Lower leg skin (tissue), 4 donors: ENCODE results near the gene MEIOB. TPM values are rescaled to one million over a fixed set of nuclear protein-coding genes. Genes with fewer than 3 reads are reported as not detected.
A peak's percentile ranks its signal among the peaks of the same experiment; 100 is the strongest.
"Not testable (repeated sequence)": the region's sequence is repeated elsewhere in the genome, so short reads cannot be mapped to it uniquely, and the experiment has no call there.

Experiments used
- DNase-seq, 2 donors: peaks; one replicate each; pipeline ENCODE4 v3.0.0-alpha.2; 2019; ENCODE audit warnings: low spot score in 2 of 2
- H3K4me3 ChIP-seq: fragments of 200-600 bp; sonication (generic); 2 replicates; pipeline ENCODE4 v1.5.1; 2017; ENCODE audit warnings: mild to moderate bottlenecking, low read depth; ENCODE audit not compliant: poor library complexity, severe bottlenecking
- CTCF ChIP-seq, 3 donors: fragments of 450-650 bp; IDR thresholded peaks; one replicate each; pipeline ENCODE4 v1.5.1; 2016; ENCODE audit warnings: antibody characterized with exemption in 3 of 3, mild to moderate bottlenecking in 3 of 3, moderate library complexity in 2 of 3
- POLR2A ChIP-seq, 2 donors: fragments of 450-650 bp; IDR thresholded peaks; one replicate each; pipeline ENCODE4 v1.6.1; 2016 to 2017; ENCODE audit warnings: antibody characterized with exemption in 2 of 2, mild to moderate bottlenecking in 1 of 2, moderate library complexity in 1 of 2
- WGBS, 2 donors: methylation state at CpG; one replicate each; pipeline ENCODE4 v1.1.5; 2018; 5-methylcytosine and 5-hydroxymethylcytosine counted together
- intact Hi-C: fragments of 100-400 bp; cut with DNase I; formaldehyde crosslinking; loops from one replicate; pipeline ENCODE4 v1.15.0; 2023; ENCODE audit warnings: low total_unique reads
- total RNA-seq, 4 donors: library from RNA; depleted of rRNA; stranded (reverse); fragments of >200 nt; gene quantifications; one replicate each; pipeline ENCODE4 v1.1.0, GENCODE V29; 2016

MEIOB gene
- total RNA-seq, 4 donors from 2014 or later = 0.42 TPM; not detected in 3

- no peak overlapping the region for H3K4me3 ChIP-seq
- DNase-seq = no peak
- intact Hi-C loops = no loop called here
- 87 to 89% methylated on average over 5 of the region's 5 CpGs for WGBS, 2 donors
- TF ChIP-seq POLR2A (IDR thresholded peaks at IDR 0.05) (no peak), CTCF (IDR thresholded peaks at IDR 0.05) (no peak)
These were observed 12.9 kb upstream of the MEIOB start for GRCh38 chr16:1884889-1885288.

GRCh38 chr16:1884155-1884760, 12.3 kb upstream of the MEIOB start:
- H3K4me3 ChIP-seq = no peak overlapping the region
- TF ChIP-seq POLR2A (IDR thresholded peaks at IDR 0.05) (no peak), CTCF (IDR thresholded peaks at IDR 0.05) (no peak)
- no peak for DNase-seq
- 67% methylated on average over 13 of the region's 13 CpGs for WGBS, 2 donors
- intact Hi-C loops = no loop called here

GRCh38 chr16:1881172-1881571, 9.2 kb upstream of the MEIOB start:
- WGBS, 2 donors = 86 to 93% methylated on average over 9 of the region's 9 CpGs
- H3K4me3 ChIP-seq, intact Hi-C loops, DNase-seq: not testable (repeated sequence)

GRCh38 chr16:1879477-1879876, 7.5 kb upstream of the MEIOB start:
- intact Hi-C loops = no loop called here
- DNase-seq = no peak
- 45 to 66% methylated on average over 2 of the region's 2 CpGs for WGBS, 2 donors
- H3K4me3 ChIP-seq = no peak overlapping the region
- TF ChIP-seq POLR2A (IDR thresholded peaks at IDR 0.05) = no peak
- no peak for TF ChIP-seq CTCF (IDR thresholded peaks at IDR 0.05)

DNA sequence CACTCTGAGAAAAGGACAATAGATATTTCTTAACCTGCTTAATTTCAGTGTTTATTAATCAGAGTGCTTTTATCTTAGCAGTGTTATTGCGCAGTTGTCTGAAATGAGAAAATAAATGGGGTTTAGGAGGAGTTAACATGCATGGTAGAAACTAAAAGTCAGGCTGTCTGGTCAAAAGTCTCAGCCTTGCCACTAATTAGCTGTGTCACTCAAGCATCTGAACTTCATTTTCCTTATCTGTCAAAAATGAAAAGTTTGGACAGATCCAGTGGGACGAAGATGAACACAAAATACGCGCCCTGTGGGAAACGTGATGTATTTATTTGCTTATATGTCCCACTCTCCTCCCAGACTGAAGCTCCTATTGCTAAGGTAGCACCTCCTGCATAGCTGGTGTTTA, 6.3 kb upstream of the MEIOB start:
- WGBS, 2 donors = 75 to 82% methylated on average over 5 of the region's 5 CpGs
- H3K4me3 ChIP-seq = no peak overlapping the region
- TF ChIP-seq CTCF (IDR thresholded peaks at IDR 0.05) (no peak), POLR2A (IDR thresholded peaks at IDR 0.05) (no peak)
- intact Hi-C loops = no loop called here
- no peak for DNase-seq

GRCh38 chr16:1877804-1878203, 5.8 kb upstream of the MEIOB start:
- intact Hi-C loops = no loop called here
- WGBS, 2 donors = 55 to 57% methylated on average over 11 of the region's 11 CpGs
- DNase-seq = peak in 1 of 2 donors; percentile 53
- TF ChIP-seq CTCF (IDR thresholded peaks at IDR 0.05) (no peak), POLR2A (IDR thresholded peaks at IDR 0.05) (no peak)
- no peak overlapping the region for H3K4me3 ChIP-seq
